Colonic mucosa (tissue), 4 donors: ENCODE results near the gene SLC29A3. TPM values are rescaled to one million over a fixed set of nuclear protein-coding genes. Genes with fewer than 3 reads are reported as not detected.
"Not testable (repeated sequence)": the region's sequence is repeated elsewhere in the genome, so short reads cannot be mapped to it uniquely, and the experiment has no call there.

Source experiments
- DNase-seq: peaks from one replicate; pipeline ENCODE4 v3.0.0-alpha.2; 2020
- H3K27ac ChIP-seq: fragments of 200-600 bp; one replicate; pipeline ENCODE4 v1.8.0; 2021
- H3K27me3 ChIP-seq: fragments of 200-600 bp; one replicate; pipeline ENCODE4 v1.8.0; 2021
- H3K36me3 ChIP-seq: fragments of 200-600 bp; one replicate; pipeline ENCODE4 v1.8.0; 2021
- H3K4me1 ChIP-seq: fragments of 200-600 bp; one replicate; pipeline ENCODE4 v1.8.0; 2021; ENCODE audit warnings: mild to moderate bottlenecking
- H3K4me3 ChIP-seq: fragments of 200-600 bp; one replicate; pipeline ENCODE4 v1.8.0; 2021
- H3K9ac ChIP-seq, 2 donors: one replicate each; pipeline ENCODE4 v1.7.0; 2013; ENCODE audit warnings: control low read depth in 2 of 2, low read depth in 2 of 2, low read length in 2 of 2
- H3K9me3 ChIP-seq: fragments of 200-600 bp; one replicate; pipeline ENCODE4 v1.8.0; 2021
- intact Hi-C: fragments of 100-400 bp; cut with DNase I; formaldehyde crosslinking; loops from one replicate; pipeline ENCODE4 v1.14.1; 2022
- total RNA-seq, 2 donors: library from RNA; stranded (reverse); fragmentation: NEBNext Ultra II Directional in 1 of 2; extraction: Animal tissue kit (Norgen Biotek cat#: 25700) in 1 of 2; gene quantifications; one replicate each; pipeline ENCODE4 v1.2.1, GENCODE V29; 2021
- TF ChIP-seq, protein P1 (sequence below): fragments of 200-600 bp; IDR thresholded peaks from one replicate; pipeline ENCODE4 v1.8.0; 2022; ENCODE audit warnings: antibody characterized with exemption, mild to moderate bottlenecking
- donor health status: healthy.
- donor health status: DM: no; HTN: no; CAD: no.
- donor health status: DM: no; HTN: no; CAD: no.

The SLC29A3 gene
- total RNA-seq, 2 donors from 2014 or later, result 3.8 to 6.5 TPM

DNA sequence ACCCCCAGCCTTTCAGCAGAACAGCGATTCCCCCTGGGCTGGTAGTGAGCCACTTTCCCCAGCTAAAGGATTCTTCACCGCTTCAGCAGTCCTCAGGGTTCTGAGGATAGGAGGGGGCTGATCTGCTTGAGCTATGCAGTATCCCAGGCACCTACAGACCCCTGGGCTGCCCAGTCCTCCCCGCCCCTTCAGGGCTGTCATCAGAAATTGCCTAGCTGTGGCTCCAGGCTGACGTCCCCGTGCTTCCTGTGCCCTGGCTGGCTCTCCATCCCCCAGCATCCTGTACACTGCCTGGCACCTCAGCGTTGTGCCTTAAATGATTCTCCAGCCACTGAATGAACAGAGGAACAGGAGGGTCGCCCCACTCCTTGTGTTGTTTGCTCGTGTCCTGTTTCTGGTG is 39.2 kb downstream of the SLC29A3 start:
- no peaks in the 10 kb centered on the region for H3K27me3 ChIP-seq
- H3K9ac ChIP-seq, result no peak overlapping the region
- H3K36me3 ChIP-seq, result no peaks in the 10 kb centered on the region
- H3K9me3 ChIP-seq, result no peaks in the 10 kb centered on the region
- no peak overlapping the region for H3K4me3 ChIP-seq
- intact Hi-C loops, result no loop called here
- no peak for DNase-seq
- TF ChIP-seq, protein P1, sequence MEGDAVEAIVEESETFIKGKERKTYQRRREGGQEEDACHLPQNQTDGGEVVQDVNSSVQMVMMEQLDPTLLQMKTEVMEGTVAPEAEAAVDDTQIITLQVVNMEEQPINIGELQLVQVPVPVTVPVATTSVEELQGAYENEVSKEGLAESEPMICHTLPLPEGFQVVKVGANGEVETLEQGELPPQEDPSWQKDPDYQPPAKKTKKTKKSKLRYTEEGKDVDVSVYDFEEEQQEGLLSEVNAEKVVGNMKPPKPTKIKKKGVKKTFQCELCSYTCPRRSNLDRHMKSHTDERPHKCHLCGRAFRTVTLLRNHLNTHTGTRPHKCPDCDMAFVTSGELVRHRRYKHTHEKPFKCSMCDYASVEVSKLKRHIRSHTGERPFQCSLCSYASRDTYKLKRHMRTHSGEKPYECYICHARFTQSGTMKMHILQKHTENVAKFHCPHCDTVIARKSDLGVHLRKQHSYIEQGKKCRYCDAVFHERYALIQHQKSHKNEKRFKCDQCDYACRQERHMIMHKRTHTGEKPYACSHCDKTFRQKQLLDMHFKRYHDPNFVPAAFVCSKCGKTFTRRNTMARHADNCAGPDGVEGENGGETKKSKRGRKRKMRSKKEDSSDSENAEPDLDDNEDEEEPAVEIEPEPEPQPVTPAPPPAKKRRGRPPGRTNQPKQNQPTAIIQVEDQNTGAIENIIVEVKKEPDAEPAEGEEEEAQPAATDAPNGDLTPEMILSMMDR, result no peak
- no peak overlapping the region for H3K27ac ChIP-seq
- H3K4me1 ChIP-seq, result no peaks in the 10 kb centered on the region

DNA sequence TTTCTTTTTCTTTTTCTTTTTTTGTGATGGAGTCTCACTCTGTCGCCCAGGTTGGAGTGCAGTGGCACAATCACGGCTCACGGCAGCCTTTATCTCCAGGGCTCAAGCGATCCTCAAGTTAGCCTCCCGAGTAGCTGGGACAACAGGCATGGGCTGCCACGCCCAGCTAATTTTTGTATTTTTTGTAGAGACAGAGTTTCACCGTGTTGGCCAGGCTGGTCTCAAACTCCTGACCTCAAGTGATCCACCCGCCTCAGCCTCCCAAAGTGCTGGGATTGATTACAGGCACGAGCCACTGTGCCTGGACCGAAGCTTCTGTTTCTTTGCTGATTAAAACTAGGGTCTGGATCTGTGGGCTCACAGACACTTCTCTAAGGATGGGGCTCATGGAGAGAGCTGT is 39.8 kb downstream of the SLC29A3 start:
- H3K9ac ChIP-seq, H3K36me3 ChIP-seq, H3K27ac ChIP-seq, H3K9me3 ChIP-seq, intact Hi-C loops, H3K4me1 ChIP-seq, H3K27me3 ChIP-seq, H3K4me3 ChIP-seq, DNase-seq: not testable (repeated sequence)

- no peak for DNase-seq
- TF ChIP-seq, protein P1, result no peak
- intact Hi-C loops, result loop anchor here (5.0 kb wide), 1 partner anchor 32 kb away; no protein-coding TSS in a partner anchor
- no peak overlapping the region for H3K9ac ChIP-seq
- no peak overlapping the region for H3K27ac ChIP-seq
- H3K4me3 ChIP-seq, result no peak overlapping the region
- H3K4me1 ChIP-seq, result no peaks in the 10 kb centered on the region
- H3K36me3 ChIP-seq, result no peaks in the 10 kb centered on the region
- H3K27me3 ChIP-seq, result no peaks in the 10 kb centered on the region
- no peaks in the 10 kb centered on the region for H3K9me3 ChIP-seq
Measured at GRCh38 chr10:71359364-71360046, 40.4 kb downstream of the SLC29A3 start.

DNA sequence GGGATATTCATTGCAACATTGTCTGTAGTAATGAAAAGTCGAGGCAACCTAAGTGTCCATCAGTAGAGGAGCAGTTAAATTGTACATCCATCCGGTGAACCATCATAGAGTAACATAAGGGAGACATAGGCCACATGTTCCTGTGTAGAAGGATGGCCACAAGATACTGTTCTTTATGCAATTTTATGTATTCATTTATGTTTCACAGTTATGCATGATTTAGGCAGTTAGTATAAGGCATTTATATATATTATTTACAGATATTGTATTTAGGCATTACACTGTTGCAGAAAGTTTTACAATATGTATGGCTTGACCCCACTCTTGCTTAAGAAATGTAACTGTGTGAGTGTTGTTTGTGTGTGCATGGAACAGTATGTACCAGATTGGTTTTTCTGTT is 41.7 kb downstream of the SLC29A3 start:
- Histone ChIP-seq H3K4me3 (no peak overlapping the region), H3K4me1 (no peaks in the 10 kb centered on the region), H3K36me3 (no peaks in the 10 kb centered on the region), H3K9ac (no peak overlapping the region), H3K27ac (no peak overlapping the region), H3K9me3 (no peaks in the 10 kb centered on the region), H3K27me3 (no peaks in the 10 kb centered on the region)
- intact Hi-C loops, result loop anchor here (5.0 kb wide), 1 partner anchor 33 kb away; no protein-coding TSS in a partner anchor
- DNase-seq, result no peak
- TF ChIP-seq, protein P1, result no peak

DNA sequence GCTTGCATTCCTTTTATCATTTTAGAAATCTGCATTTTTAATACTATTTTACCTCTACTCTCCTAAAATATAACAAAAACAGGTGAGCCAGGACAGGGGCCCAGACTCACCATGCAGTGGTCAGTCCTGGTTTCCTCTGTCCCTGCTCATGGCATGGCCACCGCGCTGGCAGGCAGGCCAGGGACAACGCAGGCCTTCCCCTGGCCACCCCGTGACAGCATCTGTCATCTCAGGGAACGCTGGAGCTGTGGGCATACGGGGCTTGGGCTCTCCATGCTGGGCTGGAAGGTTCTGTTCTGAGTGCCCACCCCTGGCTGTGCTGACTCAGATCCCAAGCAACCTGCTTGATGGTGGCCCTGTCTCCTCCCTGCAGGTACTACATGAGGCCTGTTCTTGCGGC is 42.5 kb downstream of the SLC29A3 start:
- no peaks in the 10 kb centered on the region for H3K4me1 ChIP-seq
- no peak overlapping the region for H3K27ac ChIP-seq
- no peaks in the 10 kb centered on the region for H3K9me3 ChIP-seq
- no peak overlapping the region for H3K9ac ChIP-seq
- no peak for DNase-seq
- H3K27me3 ChIP-seq, result no peaks in the 10 kb centered on the region
- H3K36me3 ChIP-seq, result no peaks in the 10 kb centered on the region
- intact Hi-C loops, result loop anchor here (5.0 kb wide), 1 partner anchor 34 kb away; no protein-coding TSS in a partner anchor
- no peak overlapping the region for H3K4me3 ChIP-seq
- TF ChIP-seq, protein P1, result no peak

GRCh38 chr10:71362141-71362540 is 43.1 kb downstream of the SLC29A3 start:
- Histone ChIP-seq H3K36me3 (no peaks in the 10 kb centered on the region), H3K27ac (no peak overlapping the region)
- TF ChIP-seq, protein P1, result no peak

More at GRCh38 chr10:71362141-71362540, 43.1 kb downstream of the SLC29A3 start:
- no peak for DNase-seq
- Histone ChIP-seq H3K4me1 (no peaks in the 10 kb centered on the region), H3K27me3 (no peaks in the 10 kb centered on the region), H3K9me3 (no peaks in the 10 kb centered on the region), H3K9ac (no peak overlapping the region), H3K4me3 (no peak overlapping the region)
- intact Hi-C loops, result loop anchor here (5.0 kb wide), 1 partner anchor 35 kb away; no protein-coding TSS in a partner anchor
